H9 (cell line): ENCODE data around the gene TBL1X. TPM values are rescaled to one million over a fixed set of nuclear protein-coding genes. Genes with fewer than 3 reads are reported as not detected.

Source experiments
- DNase-seq: peaks from one replicate; pipeline ENCODE4 v3.0.0-alpha.2; 2017
- H2AFZ ChIP-seq: one replicate; pipeline ENCODE4 v1.6.1; 2013; ENCODE audit warnings: mild to moderate bottlenecking, low read length, control low read depth, moderate library complexity
- H2AK5ac ChIP-seq: 2 replicates; pipeline ENCODE4 v1.6.1; 2013; ENCODE audit warnings: low read length, control low read depth, mixed read lengths; ENCODE audit not compliant: insufficient read length
- H2BK120ac ChIP-seq: one replicate; pipeline ENCODE4 v1.6.1; 2013; ENCODE audit warnings: low read depth, mild to moderate bottlenecking, low read length, control low read depth, inconsistent platforms; ENCODE audit not compliant: poor library complexity, severe bottlenecking
- H2BK12ac ChIP-seq: 2 replicates; pipeline ENCODE4 v1.6.1; 2013; ENCODE audit warnings: low read length, control low read depth, mixed read lengths, low read depth; ENCODE audit not compliant: insufficient read length
- H2BK15ac ChIP-seq: 2 replicates; pipeline ENCODE4 v1.6.1; 2013; ENCODE audit warnings: low read depth, low read length, control low read depth
- H2BK20ac ChIP-seq: one replicate; pipeline ENCODE4 v1.6.1; 2013; ENCODE audit warnings: low read depth, mild to moderate bottlenecking, low read length, control low read depth, inconsistent platforms; ENCODE audit not compliant: poor library complexity, severe bottlenecking
- H2BK5ac ChIP-seq: 2 replicates; pipeline ENCODE4 v1.6.1; 2013; ENCODE audit warnings: low read length, control low read depth, mixed read lengths; ENCODE audit not compliant: insufficient read length
- H3K14ac ChIP-seq: 2 replicates; pipeline ENCODE4 v1.6.1; 2013; ENCODE audit warnings: low read length, control low read depth; ENCODE audit not compliant: insufficient read depth
- H3K18ac ChIP-seq: 2 replicates; pipeline ENCODE4 v1.6.1; 2013; ENCODE audit warnings: low read depth, mild to moderate bottlenecking, mixed read lengths, low read length, control low read depth; ENCODE audit not compliant: insufficient read length
- H3K23ac ChIP-seq: 2 replicates; pipeline ENCODE4 v1.6.1; 2013; ENCODE audit warnings: low read length, control low read depth, mixed read lengths, low read depth; ENCODE audit not compliant: insufficient read length
- H3K23me2 ChIP-seq: 2 replicates; pipeline ENCODE4 v1.6.1; 2013; ENCODE audit warnings: low read depth, mild to moderate bottlenecking, mixed read lengths, low read length, control low read depth; ENCODE audit not compliant: insufficient read length, poor library complexity, severe bottlenecking
- H3K27ac ChIP-seq: 2 replicates; pipeline ENCODE4 v1.5.1; 2013; ENCODE audit warnings: low read length, control low read depth, mixed read lengths, low read depth; ENCODE audit not compliant: insufficient read length
- H3K27me3 ChIP-seq: 2 replicates; pipeline ENCODE4 v1.6.1; 2013; ENCODE audit warnings: low read length, control low read depth, inconsistent platforms; ENCODE audit not compliant: insufficient read depth
- H3K4ac ChIP-seq: 2 replicates; pipeline ENCODE4 v1.6.1; 2013; ENCODE audit warnings: low read depth, mild to moderate bottlenecking, control low read depth, inconsistent platforms, low read length, moderate library complexity
- H3K4me1 ChIP-seq: 2 replicates; pipeline ENCODE4 v1.6.1; 2013; ENCODE audit warnings: low read length, control low read depth, inconsistent platforms; ENCODE audit not compliant: insufficient read depth
- H3K4me2 ChIP-seq: 2 replicates; pipeline ENCODE4 v1.6.1; 2013; ENCODE audit warnings: low read length, control low read depth, mixed read lengths; ENCODE audit not compliant: insufficient read length, insufficient read depth
- H3K56ac ChIP-seq: 2 replicates; pipeline ENCODE4 v1.6.1; 2013; ENCODE audit warnings: low read depth, mild to moderate bottlenecking, mixed read lengths, low read length, control low read depth; ENCODE audit not compliant: insufficient read length
- H3K79me1 ChIP-seq: 2 replicates; pipeline ENCODE4 v1.6.1; 2013; ENCODE audit warnings: low read depth, mild to moderate bottlenecking, moderate library complexity, low read length, control low read depth, inconsistent platforms; ENCODE audit not compliant: insufficient read depth, poor library complexity, severe bottlenecking
- H3K79me2 ChIP-seq: 2 replicates; pipeline ENCODE4 v1.6.1; 2013; ENCODE audit warnings: low read length, control low read depth, inconsistent platforms; ENCODE audit not compliant: insufficient read depth
- H3K9ac ChIP-seq: 2 replicates; pipeline ENCODE4 v1.6.1; 2013; ENCODE audit warnings: low read length, control low read depth, mixed read lengths; ENCODE audit not compliant: insufficient read length; ENCODE audit errors: extremely low read depth
- H3K9me3 ChIP-seq: one replicate; pipeline ENCODE4 v1.6.1; 2013; ENCODE audit warnings: low read depth, low read length, inconsistent platforms; ENCODE audit not compliant: control insufficient read depth
- H3T11ph ChIP-seq: one replicate; pipeline ENCODE4 v1.6.1; 2013; ENCODE audit warnings: mild to moderate bottlenecking, low read length, control low read depth, inconsistent platforms
- H4K20me1 ChIP-seq: one replicate; pipeline ENCODE4 v1.6.1; 2013; ENCODE audit not compliant: control insufficient read depth, insufficient read length, insufficient read depth
- H4K5ac ChIP-seq: 2 replicates; pipeline ENCODE4 v1.6.1; 2013; ENCODE audit warnings: low read depth, mild to moderate bottlenecking, mixed read lengths, low read length, control low read depth; ENCODE audit not compliant: insufficient read length
- H4K8ac ChIP-seq: replicated peaks from 2 replicates; pipeline ENCODE4 v1.6.1; 2013; ENCODE audit warnings: low read length, control low read depth, mixed read lengths, low read depth; ENCODE audit not compliant: insufficient read length
- H4K91ac ChIP-seq: 2 replicates; pipeline ENCODE4 v1.6.1; 2013; ENCODE audit warnings: low read depth, mild to moderate bottlenecking, moderate library complexity, mixed read lengths, low read length, control low read depth; ENCODE audit not compliant: insufficient read length
- H3K27ac Mint-ChIP-seq, 3 experiments: 2 replicates in 2 of 3; 3 replicates in 1 of 3; pipeline ENCODE4 v1.8.0; 2020 to 2021; ENCODE audit warnings: mixed read lengths in 3 of 3, mild to moderate bottlenecking in 1 of 3, moderate library complexity in 1 of 3
- H3K27me3 Mint-ChIP-seq: 2 replicates; pipeline ENCODE4 v1.8.0; 2021; ENCODE audit warnings: low read depth, mild to moderate bottlenecking, moderate library complexity, mixed read lengths
- H3K36me3 Mint-ChIP-seq, 3 experiments: 2 replicates in 2 of 3; 3 replicates in 1 of 3; pipeline ENCODE4 v1.8.0; 2020 to 2021; ENCODE audit warnings: low read depth in 3 of 3, mixed read lengths in 3 of 3; ENCODE audit not compliant: insufficient read depth in 1 of 3
- H3K4me1 Mint-ChIP-seq, 2 experiments: 2 replicates each; pipeline ENCODE4 v1.8.0; 2020; ENCODE audit warnings: mixed read lengths in 2 of 2
- H3K4me3 Mint-ChIP-seq, 2 experiments: 2 replicates in 1 of 2; 3 replicates in 1 of 2; pipeline ENCODE4 v1.8.0; 2020 to 2021; ENCODE audit warnings: mild to moderate bottlenecking in 2 of 2, mixed read lengths in 2 of 2, moderate library complexity in 1 of 2
- H3K9me3 Mint-ChIP-seq, 2 experiments: 2 replicates in 1 of 2; 3 replicates in 1 of 2; pipeline ENCODE4 v1.8.0; 2020; ENCODE audit warnings: mild to moderate bottlenecking in 2 of 2, mixed read lengths in 2 of 2, moderate library complexity in 1 of 2
- WGBS: extraction: QIAGEN DNeasy Blood & Tissue Kit; methylation state at CpG from one replicate; pipeline ENCODE4 v1.1.7; 2013; ENCODE audit warnings: missing lambda C conversion rate, low lambda C conversion rate, mixed read lengths; ENCODE audit not compliant: insufficient read length; ENCODE audit errors: extremely low coverage; 5-methylcytosine and 5-hydroxymethylcytosine counted together
- total RNA-seq: library from RNA; stranded (reverse); gene quantifications from 2 replicates; pipeline ENCODE4 v1.2.1, GENCODE V29; 2021
- TF ChIP-seq, protein P1 (sequence below): fragments of 200-600 bp; sonication (generic); conservative IDR thresholded peaks from 3 replicates; pipeline ENCODE4 v1.8.0; 2021; ENCODE audit warnings: antibody characterized with exemption, mild to moderate bottlenecking

Gene TBL1X
- total RNA-seq, 1 experiment from 2014 or later = 24.1 TPM

DNA sequence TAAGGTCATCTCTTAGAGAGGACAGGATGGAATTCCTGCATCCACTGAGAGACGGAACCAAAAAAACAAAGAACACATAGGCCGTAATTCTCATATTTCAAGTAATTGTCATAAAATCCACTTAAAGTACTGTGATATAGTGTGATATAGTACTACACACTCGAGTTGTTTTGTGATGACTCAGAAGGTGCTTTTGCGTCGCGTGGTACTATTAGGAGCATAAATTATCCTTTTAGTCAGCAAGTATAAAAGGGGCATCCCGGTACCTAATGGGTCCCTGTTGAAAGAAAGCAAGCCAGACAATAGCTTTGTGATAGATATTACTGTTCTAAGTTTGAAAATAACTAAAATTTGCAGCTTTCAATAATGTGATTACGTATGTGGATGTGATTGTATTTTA, 245.5 kb downstream of the TBL1X start:
- H3K4me1 Mint-ChIP-seq = peaks cover 5 to 7% of the 10 kb centered on the region in 2 experiments

More for the DNA sequence above, 245.5 kb downstream of the TBL1X start:
- peaks cover 16 to 53% of the 10 kb centered on the region in 2 experiments for H3K9me3 Mint-ChIP-seq
- Histone ChIP-seq H3K27ac (no peak overlapping the region), H3K9me3 (no peaks in the 10 kb centered on the region), H3K79me2 (no peaks in the 10 kb centered on the region), H4K5ac (no peak overlapping the region), H4K20me1 (no peaks in the 10 kb centered on the region), H3K14ac (no peak overlapping the region), H3T11ph (no peak overlapping the region), H2BK15ac (no peak overlapping the region), H2AK5ac (no peak overlapping the region), H3K9ac (no peak overlapping the region), H2BK12ac (no peak overlapping the region), H3K56ac (no peak overlapping the region), H2AFZ (no peak overlapping the region), H2BK120ac (no peak overlapping the region), H3K4me2 (no peak overlapping the region), H3K27me3 (no peaks in the 10 kb centered on the region), H2BK5ac (no peak overlapping the region), H3K79me1 (no peaks in the 10 kb centered on the region), H3K23me2 (no peaks in the 10 kb centered on the region), H3K4ac (no peak overlapping the region), H3K23ac (no peak overlapping the region), H3K18ac (no peak overlapping the region), H2BK20ac (no peak overlapping the region), H4K8ac (no peak overlapping the region), H4K91ac (no peak overlapping the region), H3K4me1 (0 out of 2 replicates have a peak, but pooled peaks cover 3% of the 10 kb centered on the region)
- peaks cover 54 to 68% (median 57%) of the 10 kb centered on the region in 3 experiments for H3K36me3 Mint-ChIP-seq
- H3K27ac Mint-ChIP-seq = no peak overlapping the region
- whole genome bisulfite sequencing = no CpG with 5 or more reads among the region's 8 CpGs
- TF ChIP-seq, protein P1, sequence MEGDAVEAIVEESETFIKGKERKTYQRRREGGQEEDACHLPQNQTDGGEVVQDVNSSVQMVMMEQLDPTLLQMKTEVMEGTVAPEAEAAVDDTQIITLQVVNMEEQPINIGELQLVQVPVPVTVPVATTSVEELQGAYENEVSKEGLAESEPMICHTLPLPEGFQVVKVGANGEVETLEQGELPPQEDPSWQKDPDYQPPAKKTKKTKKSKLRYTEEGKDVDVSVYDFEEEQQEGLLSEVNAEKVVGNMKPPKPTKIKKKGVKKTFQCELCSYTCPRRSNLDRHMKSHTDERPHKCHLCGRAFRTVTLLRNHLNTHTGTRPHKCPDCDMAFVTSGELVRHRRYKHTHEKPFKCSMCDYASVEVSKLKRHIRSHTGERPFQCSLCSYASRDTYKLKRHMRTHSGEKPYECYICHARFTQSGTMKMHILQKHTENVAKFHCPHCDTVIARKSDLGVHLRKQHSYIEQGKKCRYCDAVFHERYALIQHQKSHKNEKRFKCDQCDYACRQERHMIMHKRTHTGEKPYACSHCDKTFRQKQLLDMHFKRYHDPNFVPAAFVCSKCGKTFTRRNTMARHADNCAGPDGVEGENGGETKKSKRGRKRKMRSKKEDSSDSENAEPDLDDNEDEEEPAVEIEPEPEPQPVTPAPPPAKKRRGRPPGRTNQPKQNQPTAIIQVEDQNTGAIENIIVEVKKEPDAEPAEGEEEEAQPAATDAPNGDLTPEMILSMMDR = no peak
- peaks cover 3% of the 10 kb centered on the region; the same call in 1 of the 2 replicates for H3K27me3 Mint-ChIP-seq
- no peak overlapping the region for H3K4me3 Mint-ChIP-seq
- DNase-seq = no peak
